Cardiac fibroblast (primary cell): ENCODE measurements around the gene PTPRG.

Experiments used
- DNase-seq, 2 donors: peaks; one replicate each; pipeline versions ENCODE4 v3.0.0 to v3.0.0-alpha.2; 2010; ENCODE audit warnings: low read depth in 2 of 2
- H3K4me3 ChIP-seq, 2 donors: replicated peaks in 1 of 2; 1 replicate in 1 of 2; 2 replicates in 1 of 2; pipeline ENCODE4 v1.5.1; 2011; ENCODE audit warnings: low read depth in 2 of 2, low read length in 2 of 2, mild to moderate bottlenecking in 2 of 2, moderate library complexity in 1 of 2
- TF ChIP-seq, protein P1 (sequence below): IDR thresholded peaks from one replicate; pipeline ENCODE4 v1.5.1; 2011; ENCODE audit warnings: low read depth, mild to moderate bottlenecking, low read length, inconsistent platforms

Gene PTPRG

DNA sequence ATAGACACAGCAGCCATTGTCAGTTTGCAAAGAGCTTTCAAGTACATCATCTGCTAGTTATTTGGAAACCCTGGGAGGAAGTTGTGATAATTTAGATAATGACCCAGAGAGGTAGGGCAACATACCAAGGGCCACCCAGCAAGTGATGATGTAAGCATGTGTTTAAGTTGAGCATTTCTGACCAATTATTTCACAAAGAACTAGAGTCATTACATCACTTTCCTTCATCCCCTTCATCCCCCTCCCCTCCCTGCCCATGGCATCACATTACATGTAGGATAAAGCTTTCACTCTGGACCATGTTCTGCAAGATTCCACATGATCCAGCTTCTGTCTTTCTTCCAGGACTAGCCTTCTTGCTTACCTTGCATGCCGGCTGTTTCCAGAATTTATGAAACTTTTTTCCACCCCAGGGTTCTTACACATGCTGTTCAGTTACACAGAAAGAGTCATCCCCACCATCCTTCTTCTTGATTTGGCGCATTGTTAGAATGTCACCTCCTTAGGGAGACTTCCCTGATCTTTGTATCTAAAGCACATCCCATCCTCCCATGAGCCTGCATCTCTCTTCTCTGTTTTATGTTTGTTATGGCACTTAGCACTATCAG, 71.3 kb downstream of the PTPRG start:
- peak; percentile 23 to 29 for DNase-seq
- H3K4me3 ChIP-seq, result no peak overlapping the region
- TF ChIP-seq, protein P1, sequence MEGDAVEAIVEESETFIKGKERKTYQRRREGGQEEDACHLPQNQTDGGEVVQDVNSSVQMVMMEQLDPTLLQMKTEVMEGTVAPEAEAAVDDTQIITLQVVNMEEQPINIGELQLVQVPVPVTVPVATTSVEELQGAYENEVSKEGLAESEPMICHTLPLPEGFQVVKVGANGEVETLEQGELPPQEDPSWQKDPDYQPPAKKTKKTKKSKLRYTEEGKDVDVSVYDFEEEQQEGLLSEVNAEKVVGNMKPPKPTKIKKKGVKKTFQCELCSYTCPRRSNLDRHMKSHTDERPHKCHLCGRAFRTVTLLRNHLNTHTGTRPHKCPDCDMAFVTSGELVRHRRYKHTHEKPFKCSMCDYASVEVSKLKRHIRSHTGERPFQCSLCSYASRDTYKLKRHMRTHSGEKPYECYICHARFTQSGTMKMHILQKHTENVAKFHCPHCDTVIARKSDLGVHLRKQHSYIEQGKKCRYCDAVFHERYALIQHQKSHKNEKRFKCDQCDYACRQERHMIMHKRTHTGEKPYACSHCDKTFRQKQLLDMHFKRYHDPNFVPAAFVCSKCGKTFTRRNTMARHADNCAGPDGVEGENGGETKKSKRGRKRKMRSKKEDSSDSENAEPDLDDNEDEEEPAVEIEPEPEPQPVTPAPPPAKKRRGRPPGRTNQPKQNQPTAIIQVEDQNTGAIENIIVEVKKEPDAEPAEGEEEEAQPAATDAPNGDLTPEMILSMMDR, result no peak

DNA sequence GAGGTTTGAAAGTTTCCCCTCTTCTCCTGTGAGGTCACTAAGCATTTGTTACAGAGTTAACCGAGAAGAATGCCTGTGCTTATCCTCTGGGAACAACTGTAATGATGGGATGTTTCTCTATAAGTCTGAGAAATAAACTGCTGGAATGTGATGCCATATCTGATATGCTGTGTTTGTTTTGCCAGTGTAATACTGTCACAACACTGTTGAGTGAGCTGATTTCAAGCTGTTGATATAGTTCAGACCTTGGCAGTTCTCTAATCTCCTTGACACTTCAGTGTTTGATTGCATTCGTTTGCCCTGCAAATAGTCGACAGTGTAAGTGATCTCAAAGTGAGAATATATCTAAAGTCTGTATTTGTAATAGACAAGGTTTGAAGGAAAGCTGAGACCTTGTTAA, 73.3 kb downstream of the PTPRG start:
- peak in 1 of 2 donors; percentile 46 for DNase-seq
- TF ChIP-seq, protein P1, result no peak
- H3K4me3 ChIP-seq, result no peak overlapping the region

DNA sequence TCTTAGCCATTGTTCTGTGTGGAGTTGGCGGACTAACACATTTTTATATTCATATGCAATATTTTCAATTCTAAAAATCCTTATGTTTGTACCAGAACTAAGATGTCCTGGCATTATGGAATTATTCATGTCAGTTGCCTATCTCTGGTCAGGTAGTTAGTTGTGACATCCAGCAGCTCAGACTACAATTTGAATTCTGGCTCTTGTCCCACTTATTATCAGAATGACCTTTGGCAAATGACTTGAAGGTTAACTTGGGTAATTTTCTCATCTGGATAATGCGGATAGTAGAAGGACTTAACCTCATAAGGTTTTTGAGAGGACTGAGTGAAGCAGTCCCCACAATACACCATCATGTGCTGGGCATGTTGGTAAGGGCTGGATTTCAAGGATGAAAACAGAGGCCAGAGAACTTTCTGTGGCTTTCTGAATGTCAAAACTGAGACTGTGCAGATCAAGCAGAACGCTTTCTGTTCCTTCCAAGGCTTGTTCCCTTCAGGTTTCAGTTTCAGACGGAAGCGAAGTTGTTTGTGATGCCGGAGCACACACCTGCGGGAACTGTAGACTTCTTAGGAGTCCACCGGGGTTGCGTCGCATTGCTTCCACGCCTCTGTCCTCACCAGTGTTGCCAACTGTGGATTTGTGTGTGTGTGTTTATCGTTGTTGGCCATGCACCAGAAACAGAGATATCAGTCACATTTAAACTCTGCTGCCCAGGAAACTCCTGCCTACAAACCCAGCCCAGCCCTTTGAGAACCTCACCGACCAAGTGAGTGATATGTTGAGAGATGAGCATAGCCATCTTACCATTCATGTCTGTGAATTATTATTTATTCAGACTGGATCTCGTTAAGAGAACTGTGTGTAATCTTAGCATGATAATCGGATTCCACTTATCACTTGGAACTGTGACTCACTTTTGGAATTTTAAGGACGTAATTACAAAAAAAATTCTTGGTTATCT, 76.0 kb downstream of the PTPRG start:
- peak; percentile 28 to 64 for DNase-seq
- TF ChIP-seq, protein P1, result no peak
- H3K4me3 ChIP-seq, result peak overlapping the region; percentile 20 to 33

DNA sequence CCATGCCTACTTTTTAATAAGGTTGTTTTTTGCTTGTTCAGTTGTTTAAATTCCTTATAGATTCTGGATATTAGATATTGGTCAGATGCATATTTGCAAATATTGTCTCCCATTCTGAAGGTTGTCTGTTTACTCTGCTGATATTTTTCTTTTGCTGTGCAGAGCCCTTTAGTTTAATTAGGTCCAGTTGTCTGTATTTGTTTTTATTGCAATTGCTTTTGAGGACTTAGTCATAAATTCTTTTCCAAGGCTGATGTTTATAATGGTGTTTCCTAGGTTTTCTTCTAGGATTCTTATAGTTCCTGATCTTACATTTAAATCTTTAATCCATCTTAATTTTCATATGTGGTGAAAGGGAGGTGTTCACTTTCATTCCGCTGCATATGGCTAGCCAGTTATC, 77.4 kb downstream of the PTPRG start:
- no peak overlapping the region for H3K4me3 ChIP-seq
- TF ChIP-seq, protein P1, result no peak
- DNase-seq, result no peak

DNA sequence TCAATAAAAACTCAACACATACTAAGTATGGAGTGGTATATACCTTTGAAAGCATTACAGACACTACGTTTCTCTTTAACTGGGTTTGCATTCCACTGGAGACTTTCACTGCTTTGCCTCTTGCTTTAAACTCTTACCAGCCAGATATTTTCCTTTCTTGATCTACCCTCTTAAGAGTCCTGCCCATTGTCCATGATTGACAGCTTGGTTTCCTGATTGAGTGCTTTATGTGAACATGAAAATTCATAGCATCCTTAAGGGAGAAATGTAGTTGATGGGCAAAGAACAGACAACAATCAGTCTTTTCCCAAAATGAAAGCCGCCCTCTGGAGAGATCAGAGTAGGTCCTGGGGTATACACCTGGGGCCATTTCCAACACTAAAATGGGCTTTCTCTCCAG, 78.6 kb downstream of the PTPRG start:
- DNase-seq, result no peak
- TF ChIP-seq, protein P1, result no peak

DNA sequence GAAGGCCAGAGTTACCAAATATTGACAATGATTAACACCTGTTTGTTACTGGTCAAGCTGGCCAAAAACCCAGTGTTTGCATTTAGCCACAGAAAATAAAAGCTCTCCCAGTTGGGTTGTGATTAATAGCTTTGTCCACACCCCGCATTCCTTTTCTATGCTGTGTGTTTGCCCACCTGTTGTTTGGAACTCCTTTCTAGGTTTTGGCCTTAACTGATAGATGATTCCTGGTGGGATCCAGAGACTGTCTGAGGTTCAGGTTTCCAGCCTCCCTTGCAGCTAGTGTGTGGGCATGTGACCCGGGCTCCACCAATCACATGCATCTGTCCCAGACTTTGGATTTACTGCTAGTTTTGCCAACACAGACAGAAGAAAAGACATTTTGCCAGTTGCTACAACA, 83.8 kb downstream of the PTPRG start:
- H3K4me3 ChIP-seq, result no peak overlapping the region
- TF ChIP-seq, protein P1, result no peak
- DNase-seq, result no peak

More for the DNA sequence above, 78.6 kb downstream of the PTPRG start:
- no peak overlapping the region for H3K4me3 ChIP-seq
